ENCODE data around the gene RBM19.

GRCh38 chr12:113770389-113770865 lies 195.7 kb downstream of the RBM19 start:
- no peak for TF ChIP-seq CTCF (conservative IDR thresholded peaks at IDR 0.05; ENCODE audit: low read depth, low read length)
- TF ChIP-seq EZH2phosphoT487 (IDR thresholded peaks at IDR 0.05; ENCODE audit: borderline replicate concordance, low read length): no peak

Data from PC-3 (cell line).